K562 (cell line): Measurements from ENCODE around the gene SMG5. TPM values are rescaled to one million over a fixed set of nuclear protein-coding genes. Genes with fewer than 3 reads are reported as not detected.
A peak's percentile ranks its signal among the peaks of the same experiment; 100 is the strongest.

Experiments used
- FOSL1 ChIP-seq: fragments of 200-800 bp; sonication (Bioruptor generic); conservative IDR thresholded peaks from 2 replicates; pipeline ENCODE4 v1.6.1; 2016; ENCODE audit warnings: missing genetic modification characterization, missing compliant biosample characterization
- FOXA1 ChIP-seq: fragments of 450-650 bp; IDR thresholded peaks from 2 replicates; pipeline ENCODE4 v1.6.1; 2016; ENCODE audit warnings: mild to moderate bottlenecking, borderline replicate concordance
- GTF2A2 ChIP-seq: IDR thresholded peaks from 2 replicates; pipeline ENCODE4 v1.6.1; 2016; ENCODE audit warnings: mild to moderate bottlenecking, missing genetic modification characterization, missing compliant biosample characterization
- HMGN3 ChIP-seq: IDR thresholded peaks from 2 replicates; pipeline ENCODE4 v1.6.1; 2011; ENCODE audit warnings: borderline replicate concordance, low read depth, mild to moderate bottlenecking, mixed read lengths, low read length; ENCODE audit not compliant: insufficient read length; ENCODE audit errors: extremely low read depth
- MAFG ChIP-seq: fragments of 450-650 bp; conservative IDR thresholded peaks from 2 replicates; pipeline ENCODE4 v1.6.1; 2016; ENCODE audit warnings: missing genetic modification characterization, missing compliant biosample characterization
- SREBF1 ChIP-seq: fragments of 150-350 bp; IDR thresholded peaks from 2 replicates; pipeline ENCODE4 v1.6.1; 2014; ENCODE audit warnings: antibody characterized with exemption, low read depth, low read length, borderline replicate concordance
- ZNF830 ChIP-seq: fragments of 250-450 bp; sonication (Bioruptor Pico); IDR thresholded peaks from 2 replicates; pipeline ENCODE4 v1.5.0; 2021; ENCODE audit warnings: mild to moderate bottlenecking
- polyA plus RNA-seq, 8 experiments: library from polyadenylated mRNA; depleted of rRNA in 4 of 8; stranded (reverse) in 5 of 8; unstranded in 3 of 8; fragments of >200 nt; fragmentation: Nextera tagmentation in 2 of 8; fragmentation: Illumina TruSeq in 1 of 8; extraction: Ambion mirVana in 2 of 8; extraction: Trizol in 1 of 8; gene quantifications; 2 replicates each; pipeline versions ENCODE4 v1.2.1 to v1.2.3, GENCODE V29; 2011 to 2014; ENCODE audit warnings: inconsistent platforms in 1 of 8, missing spikeins in 1 of 8
- total RNA-seq, 7 experiments: library from RNA; depleted of rRNA in 6 of 7; stranded (reverse); fragments of >200 nt in 6 of 7; fragmentation: Illumina TruSeq in 2 of 7; extraction: Trizol in 2 of 7; gene quantifications; 2 replicates each; pipeline versions ENCODE4 v1.2.1 to v1.2.3, GENCODE V29; 2011 to 2021; ENCODE audit warnings: low replicate concordance in 1 of 7
- TF ChIP-seq, protein P1 (sequence below), 3 experiments: fragments of 200-800 bp in 1 of 3; fragments of 250-450 bp in 1 of 3; fragments of 450-650 bp in 1 of 3; sonication (Bioruptor Pico) in 1 of 3; sonication (Bioruptor generic) in 1 of 3; formaldehyde crosslinking in 1 of 3; IDR thresholded peaks; 2 replicates each; pipeline versions ENCODE4 v1.6.1 to v1.8.0; 2016 to 2022; ENCODE audit warnings: mild to moderate bottlenecking in 2 of 3, missing genetic modification characterization in 2 of 3, missing compliant biosample characterization in 1 of 3, moderate library complexity in 1 of 3
- TF ChIP-seq, protein P2 (sequence below): fragments of 200-800 bp; sonication (Bioruptor generic); IDR thresholded peaks from 2 replicates; pipeline ENCODE4 v1.6.1; 2017; ENCODE audit warnings: missing genetic modification characterization, missing compliant biosample characterization
- TF ChIP-seq, protein P3 (sequence below): fragments of 450-650 bp; IDR thresholded peaks from 2 replicates; pipeline ENCODE4 v1.6.1; 2017; ENCODE audit warnings: antibody characterized with exemption, mild to moderate bottlenecking
- TF ChIP-seq, protein P4 (sequence below): fragments of 250-450 bp; sonication (Bioruptor Pico); IDR thresholded peaks from 2 replicates; pipeline ENCODE4 v1.8.0; 2022; ENCODE audit warnings: inconsistent platforms
- TF ChIP-seq, protein P5 (sequence below), 2 experiments: fragments of 450-650 bp in 1 of 2; sonication (generic) in 1 of 2; formaldehyde crosslinking in 1 of 2; IDR thresholded peaks in 1 of 2; conservative IDR thresholded peaks in 1 of 2; 2 replicates each; pipeline versions ENCODE4 v1.6.1 to v1.8.1; 2016 to 2023; ENCODE audit warnings: mild to moderate bottlenecking in 2 of 2, moderate library complexity in 2 of 2, inconsistent platforms in 1 of 2, missing genetic modification reagents in 1 of 2

Gene SMG5
- total and polyA plus RNA-seq, 9 of the 15 experiments (the other 6 are each of a cell fraction or from before 2014, with no cell fraction given): 1.4 to 85.9 (median 53.0) TPM

DNA sequence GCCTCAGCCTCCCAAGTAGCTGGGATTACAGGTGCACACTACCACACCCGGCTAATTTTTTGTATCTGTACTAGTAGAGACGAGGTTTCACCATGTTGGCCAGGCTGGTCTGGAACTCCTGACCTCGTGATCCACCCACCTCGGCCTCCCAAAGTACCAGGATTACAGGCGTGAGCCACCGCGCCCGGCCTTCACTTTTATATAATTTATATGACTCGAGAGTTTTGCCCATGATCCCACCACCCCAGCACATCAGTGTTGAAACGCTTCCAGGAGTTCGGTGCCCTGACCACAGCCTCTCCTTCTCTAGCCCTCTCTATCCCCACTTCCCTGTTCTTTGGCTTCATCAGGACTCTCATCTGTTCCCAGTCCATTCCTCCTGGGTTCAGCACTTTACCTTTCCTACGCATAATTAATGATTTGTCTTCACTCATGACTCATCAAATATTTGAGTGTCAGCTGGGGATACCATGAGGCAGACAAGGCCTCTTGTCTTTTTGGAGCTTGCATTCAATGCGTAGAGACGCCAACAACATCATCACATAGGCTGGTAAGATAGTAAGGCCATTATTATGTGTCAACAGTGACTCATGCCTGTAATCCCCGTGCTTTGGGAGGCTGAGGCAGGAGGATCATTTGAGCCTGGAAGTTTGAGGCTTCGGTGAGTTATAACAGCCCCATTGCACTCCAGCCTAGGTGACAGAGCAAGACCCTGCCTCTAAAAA is 68.4 kb downstream of the SMG5 start (continued):
- TF ChIP-seq, protein P1, sequence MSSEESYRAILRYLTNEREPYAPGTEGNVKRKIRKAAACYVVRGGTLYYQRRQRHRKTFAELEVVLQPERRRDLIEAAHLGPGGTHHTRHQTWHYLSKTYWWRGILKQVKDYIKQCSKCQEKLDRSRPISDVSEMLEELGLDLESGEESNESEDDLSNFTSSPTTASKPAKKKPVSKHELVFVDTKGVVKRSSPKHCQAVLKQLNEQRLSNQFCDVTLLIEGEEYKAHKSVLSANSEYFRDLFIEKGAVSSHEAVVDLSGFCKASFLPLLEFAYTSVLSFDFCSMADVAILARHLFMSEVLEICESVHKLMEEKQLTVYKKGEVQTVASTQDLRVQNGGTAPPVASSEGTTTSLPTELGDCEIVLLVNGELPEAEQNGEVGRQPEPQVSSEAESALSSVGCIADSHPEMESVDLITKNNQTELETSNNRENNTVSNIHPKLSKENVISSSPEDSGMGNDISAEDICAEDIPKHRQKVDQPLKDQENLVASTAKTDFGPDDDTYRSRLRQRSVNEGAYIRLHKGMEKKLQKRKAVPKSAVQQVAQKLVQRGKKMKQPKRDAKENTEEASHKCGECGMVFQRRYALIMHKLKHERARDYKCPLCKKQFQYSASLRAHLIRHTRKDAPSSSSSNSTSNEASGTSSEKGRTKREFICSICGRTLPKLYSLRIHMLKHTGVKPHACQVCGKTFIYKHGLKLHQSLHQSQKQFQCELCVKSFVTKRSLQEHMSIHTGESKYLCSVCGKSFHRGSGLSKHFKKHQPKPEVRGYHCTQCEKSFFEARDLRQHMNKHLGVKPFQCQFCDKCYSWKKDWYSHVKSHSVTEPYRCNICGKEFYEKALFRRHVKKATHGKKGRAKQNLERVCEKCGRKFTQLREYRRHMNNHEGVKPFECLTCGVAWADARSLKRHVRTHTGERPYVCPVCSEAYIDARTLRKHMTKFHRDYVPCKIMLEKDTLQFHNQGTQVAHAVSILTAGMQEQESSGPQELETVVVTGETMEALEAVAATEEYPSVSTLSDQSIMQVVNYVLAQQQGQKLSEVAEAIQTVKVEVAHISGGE (CRISPR knock-in tag; IDR thresholded peaks at IDR 0.05): 0 out of 6 replicates have a peak, but pooled peaks of 1 of the 3 experiments have one; percentile 9
- peak; percentile 81; the same call in 1 of the 2 replicates for TF ChIP-seq FOSL1 (tag)
- TF ChIP-seq, protein P2, sequence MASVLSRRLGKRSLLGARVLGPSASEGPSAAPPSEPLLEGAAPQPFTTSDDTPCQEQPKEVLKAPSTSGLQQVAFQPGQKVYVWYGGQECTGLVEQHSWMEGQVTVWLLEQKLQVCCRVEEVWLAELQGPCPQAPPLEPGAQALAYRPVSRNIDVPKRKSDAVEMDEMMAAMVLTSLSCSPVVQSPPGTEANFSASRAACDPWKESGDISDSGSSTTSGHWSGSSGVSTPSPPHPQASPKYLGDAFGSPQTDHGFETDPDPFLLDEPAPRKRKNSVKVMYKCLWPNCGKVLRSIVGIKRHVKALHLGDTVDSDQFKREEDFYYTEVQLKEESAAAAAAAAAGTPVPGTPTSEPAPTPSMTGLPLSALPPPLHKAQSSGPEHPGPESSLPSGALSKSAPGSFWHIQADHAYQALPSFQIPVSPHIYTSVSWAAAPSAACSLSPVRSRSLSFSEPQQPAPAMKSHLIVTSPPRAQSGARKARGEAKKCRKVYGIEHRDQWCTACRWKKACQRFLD (CRISPR knock-in tag): no peak
- TF ChIP-seq, protein P3, sequence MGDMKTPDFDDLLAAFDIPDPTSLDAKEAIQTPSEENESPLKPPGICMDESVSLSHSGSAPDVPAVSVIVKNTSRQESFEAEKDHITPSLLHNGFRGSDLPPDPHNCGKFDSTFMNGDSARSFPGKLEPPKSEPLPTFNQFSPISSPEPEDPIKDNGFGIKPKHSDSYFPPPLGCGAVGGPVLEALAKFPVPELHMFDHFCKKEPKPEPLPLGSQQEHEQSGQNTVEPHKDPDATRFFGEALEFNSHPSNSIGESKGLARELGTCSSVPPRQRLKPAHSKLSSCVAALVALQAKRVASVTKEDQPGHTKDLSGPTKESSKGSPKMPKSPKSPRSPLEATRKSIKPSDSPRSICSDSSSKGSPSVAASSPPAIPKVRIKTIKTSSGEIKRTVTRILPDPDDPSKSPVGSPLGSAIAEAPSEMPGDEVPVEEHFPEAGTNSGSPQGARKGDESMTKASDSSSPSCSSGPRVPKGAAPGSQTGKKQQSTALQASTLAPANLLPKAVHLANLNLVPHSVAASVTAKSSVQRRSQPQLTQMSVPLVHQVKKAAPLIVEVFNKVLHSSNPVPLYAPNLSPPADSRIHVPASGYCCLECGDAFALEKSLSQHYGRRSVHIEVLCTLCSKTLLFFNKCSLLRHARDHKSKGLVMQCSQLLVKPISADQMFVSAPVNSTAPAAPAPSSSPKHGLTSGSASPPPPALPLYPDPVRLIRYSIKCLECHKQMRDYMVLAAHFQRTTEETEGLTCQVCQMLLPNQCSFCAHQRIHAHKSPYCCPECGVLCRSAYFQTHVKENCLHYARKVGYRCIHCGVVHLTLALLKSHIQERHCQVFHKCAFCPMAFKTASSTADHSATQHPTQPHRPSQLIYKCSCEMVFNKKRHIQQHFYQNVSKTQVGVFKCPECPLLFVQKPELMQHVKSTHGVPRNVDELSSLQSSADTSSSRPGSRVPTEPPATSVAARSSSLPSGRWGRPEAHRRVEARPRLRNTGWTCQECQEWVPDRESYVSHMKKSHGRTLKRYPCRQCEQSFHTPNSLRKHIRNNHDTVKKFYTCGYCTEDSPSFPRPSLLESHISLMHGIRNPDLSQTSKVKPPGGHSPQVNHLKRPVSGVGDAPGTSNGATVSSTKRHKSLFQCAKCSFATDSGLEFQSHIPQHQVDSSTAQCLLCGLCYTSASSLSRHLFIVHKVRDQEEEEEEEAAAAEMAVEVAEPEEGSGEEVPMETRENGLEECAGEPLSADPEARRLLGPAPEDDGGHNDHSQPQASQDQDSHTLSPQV: peak; percentile 82
- TF ChIP-seq, protein P4, sequence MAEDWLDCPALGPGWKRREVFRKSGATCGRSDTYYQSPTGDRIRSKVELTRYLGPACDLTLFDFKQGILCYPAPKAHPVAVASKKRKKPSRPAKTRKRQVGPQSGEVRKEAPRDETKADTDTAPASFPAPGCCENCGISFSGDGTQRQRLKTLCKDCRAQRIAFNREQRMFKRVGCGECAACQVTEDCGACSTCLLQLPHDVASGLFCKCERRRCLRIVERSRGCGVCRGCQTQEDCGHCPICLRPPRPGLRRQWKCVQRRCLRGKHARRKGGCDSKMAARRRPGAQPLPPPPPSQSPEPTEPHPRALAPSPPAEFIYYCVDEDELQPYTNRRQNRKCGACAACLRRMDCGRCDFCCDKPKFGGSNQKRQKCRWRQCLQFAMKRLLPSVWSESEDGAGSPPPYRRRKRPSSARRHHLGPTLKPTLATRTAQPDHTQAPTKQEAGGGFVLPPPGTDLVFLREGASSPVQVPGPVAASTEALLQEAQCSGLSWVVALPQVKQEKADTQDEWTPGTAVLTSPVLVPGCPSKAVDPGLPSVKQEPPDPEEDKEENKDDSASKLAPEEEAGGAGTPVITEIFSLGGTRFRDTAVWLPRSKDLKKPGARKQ (CRISPR knock-in tag): no peak
- TF ChIP-seq FOXA1: no peak
- TF ChIP-seq MAFG (tag): peak; percentile 96
- TF ChIP-seq ZNF830 (CRISPR knock-in tag): no peak
- no peak for TF ChIP-seq HMGN3
- TF ChIP-seq, protein P5, sequence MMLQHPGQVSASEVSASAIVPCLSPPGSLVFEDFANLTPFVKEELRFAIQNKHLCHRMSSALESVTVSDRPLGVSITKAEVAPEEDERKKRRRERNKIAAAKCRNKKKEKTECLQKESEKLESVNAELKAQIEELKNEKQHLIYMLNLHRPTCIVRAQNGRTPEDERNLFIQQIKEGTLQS (IDR thresholded peaks at IDR 0.05): peak; percentile 89
- TF ChIP-seq, protein P5 (CRISPR knock-in tag; conservative IDR thresholded peaks at IDR 0.05): no peak
- TF ChIP-seq GTF2A2 (tag): no peak
- TF ChIP-seq SREBF1: no peak
